Neural cell (in vitro differentiated cells): ENCODE measurements around the gene ELN. TPM values are rescaled to one million over a fixed set of nuclear protein-coding genes. Genes with fewer than 3 reads are reported as not detected.

ENCODE experiments used
- H2AFZ ChIP-seq: fragments of 200-600, 300-800 bp; sonication (generic), shearing (Covaris generic); 2 replicates; pipeline ENCODE4 v1.6.0; 2014; ENCODE audit warnings: low read depth, mild to moderate bottlenecking, antibody characterized with exemption, low read length, moderate library complexity
- H3F3A ChIP-seq: fragments of 200-600 bp; shearing (Covaris generic); 2 replicates; pipeline ENCODE4 v1.6.1; 2016; ENCODE audit warnings: mild to moderate bottlenecking, moderate library complexity, mixed read lengths, antibody characterized with exemption, low read length; ENCODE audit not compliant: insufficient read depth, poor library complexity, severe bottlenecking
- H3K27ac ChIP-seq: fragments of 200-600, 300-800 bp; sonication (generic), shearing (Covaris generic); 2 replicates; pipeline ENCODE4 v1.5.1; 2014; ENCODE audit warnings: mild to moderate bottlenecking, low read length, moderate library complexity
- H3K27me3 ChIP-seq: fragments of 300-800, 200-600 bp; sonication (generic), shearing (Covaris generic); 2 replicates; pipeline ENCODE4 v1.6.0; 2014; ENCODE audit warnings: mild to moderate bottlenecking, low read depth, low read length, moderate library complexity; ENCODE audit not compliant: insufficient read depth
- H3K36me3 ChIP-seq: fragments of 300-800, 200-600 bp; sonication (generic), shearing (Covaris generic); 2 replicates; pipeline ENCODE4 v1.5.1; 2014; ENCODE audit warnings: mild to moderate bottlenecking, antibody characterized with exemption, low read length, moderate library complexity; ENCODE audit not compliant: insufficient read depth
- H3K4me2 ChIP-seq: fragments of 300-800, 200-600 bp; sonication (generic), shearing (Covaris generic); 2 replicates; pipeline ENCODE4 v1.6.0; 2014; ENCODE audit warnings: mild to moderate bottlenecking, low read length
- H3K4me3 ChIP-seq: fragments of 300-800, 200-600 bp; sonication (generic), shearing (Covaris generic); 2 replicates; pipeline ENCODE4 v1.5.1; 2014; ENCODE audit warnings: mild to moderate bottlenecking, low read length, moderate library complexity
- H3K79me2 ChIP-seq: fragments of 200-600 bp; shearing (Covaris generic); replicated peaks from 2 replicates; pipeline ENCODE4 v1.6.0; 2014; ENCODE audit warnings: mild to moderate bottlenecking, low read length, moderate library complexity; ENCODE audit not compliant: insufficient read depth
- H3K9ac ChIP-seq: fragments of 300-800, 200-600 bp; sonication (generic), shearing (Covaris generic); 2 replicates; pipeline ENCODE4 v1.6.1; 2016; ENCODE audit warnings: mild to moderate bottlenecking, low read length, mixed read lengths
- H3K9me2 ChIP-seq: fragments of 200-600 bp; shearing (Covaris generic); 2 replicates; pipeline ENCODE4 v1.6.1; 2016; ENCODE audit warnings: mild to moderate bottlenecking, low read length, mixed read lengths; ENCODE audit not compliant: insufficient read depth
- H3K9me3 ChIP-seq: fragments of 200-600, 300-800 bp; sonication (generic), shearing (Covaris generic); 2 replicates; pipeline ENCODE4 v1.6.1; 2016; ENCODE audit warnings: mild to moderate bottlenecking, mixed run types, low read length, moderate library complexity, mixed read lengths
- H4K20me1 ChIP-seq: fragments of 200-600 bp; shearing (Covaris generic); 2 replicates; pipeline ENCODE4 v1.6.1; 2016; ENCODE audit warnings: mild to moderate bottlenecking, mixed run types; ENCODE audit not compliant: insufficient read depth
- EP300 ChIP-seq: fragments of 450-650 bp; conservative IDR thresholded peaks from 2 replicates; pipeline ENCODE4 v1.6.1; 2014; ENCODE audit warnings: antibody characterized with exemption, mild to moderate bottlenecking, moderate library complexity; ENCODE audit not compliant: poor library complexity, severe bottlenecking
- EZH2 ChIP-seq: fragments of 200-600, 300-800 bp; shearing (Covaris generic), sonication (generic); IDR thresholded peaks from 2 replicates; pipeline ENCODE4 v1.6.1; 2014; ENCODE audit warnings: antibody characterized with exemption, low read length, borderline replicate concordance, mild to moderate bottlenecking; ENCODE audit not compliant: insufficient read depth, poor library complexity, severe bottlenecking
- POLR2AphosphoS5 ChIP-seq: IDR thresholded peaks from 2 replicates; pipeline ENCODE4 v1.6.1; 2012
- RAD21 ChIP-seq: fragments of 450-650 bp; conservative IDR thresholded peaks from 2 replicates; pipeline ENCODE4 v1.6.1; 2014; ENCODE audit warnings: antibody characterized with exemption, mild to moderate bottlenecking, moderate library complexity
- REST ChIP-seq: IDR thresholded peaks from 2 replicates; pipeline ENCODE4 v1.6.1; 2012; ENCODE audit warnings: borderline replicate concordance
- SMC3 ChIP-seq: fragments of 450-650 bp; conservative IDR thresholded peaks from 2 replicates; pipeline ENCODE4 v1.6.1; 2014; ENCODE audit warnings: antibody characterized with exemption, mild to moderate bottlenecking, moderate library complexity; ENCODE audit not compliant: poor library complexity
- TAF1 ChIP-seq: IDR thresholded peaks from 2 replicates; pipeline ENCODE4 v1.6.1; 2012; ENCODE audit warnings: low read depth
- polyA plus RNA-seq: library from polyadenylated mRNA; depleted of rRNA; stranded (reverse); fragments of >200 nt; gene quantifications from 2 replicates; pipeline ENCODE4 v1.2.3, GENCODE V29; 2014
- TF ChIP-seq, protein P1 (sequence below): fragments of 450-650 bp; IDR thresholded peaks from 2 replicates; pipeline ENCODE4 v1.5.1; 2014; ENCODE audit warnings: antibody characterized with exemption, mild to moderate bottlenecking, moderate library complexity; ENCODE audit not compliant: poor library complexity, severe bottlenecking

ELN gene
- polyA plus RNA-seq, 1 donor from 2014 or later, result not detected

- Histone ChIP-seq H3F3A (no peaks in the 10 kb centered on the region), H3K4me3 (no peak overlapping the region), H3K9me2 (no peaks in the 10 kb centered on the region), H3K27me3 (no peaks in the 10 kb centered on the region), H3K36me3 (no peaks in the 10 kb centered on the region), H4K20me1 (no peaks in the 10 kb centered on the region), H3K9ac (no peak overlapping the region), H3K79me2 (no peaks in the 10 kb centered on the region), H3K9me3 (no peaks in the 10 kb centered on the region), H3K4me2 (no peak overlapping the region), H2AFZ (no peak overlapping the region), H3K27ac (no peak overlapping the region)
- no peak for TF ChIP-seq EP300
Measured at GRCh38 chr7:74040101-74040790, 12.3 kb downstream of the ELN start.

DNA sequence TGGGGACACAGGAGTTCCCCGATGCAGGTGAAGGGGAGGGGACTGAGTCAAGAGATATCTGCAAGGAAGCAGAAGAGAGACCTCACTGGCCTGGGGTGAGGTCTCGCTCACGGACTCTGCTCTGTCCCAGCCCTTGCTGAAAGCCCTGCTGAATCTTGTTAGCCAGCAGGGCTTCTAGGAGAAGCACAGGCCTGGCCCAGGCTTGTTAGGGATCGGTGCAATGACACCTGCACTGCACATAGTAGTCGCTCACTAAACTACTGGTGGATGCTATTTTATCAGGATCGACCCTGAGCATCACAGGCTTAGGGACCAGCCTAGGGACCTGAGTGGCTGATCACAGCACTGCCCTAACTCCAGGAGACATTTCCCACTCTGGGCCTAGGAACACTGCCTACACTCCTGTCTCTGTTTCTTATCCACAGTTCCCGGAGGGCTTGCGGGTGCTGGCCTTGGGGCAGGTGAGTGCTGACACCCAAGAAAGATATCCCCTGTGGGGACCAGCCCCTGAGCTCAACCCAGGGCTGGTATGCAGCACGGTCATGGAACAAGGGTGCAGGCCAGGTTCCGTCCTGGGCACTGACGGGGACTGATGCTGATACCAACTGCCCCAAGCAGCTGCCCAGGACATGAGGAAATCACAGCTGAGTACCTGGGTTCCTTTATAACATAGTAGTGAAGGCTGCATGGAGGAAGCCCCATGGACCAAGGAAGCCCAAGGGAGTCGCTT lies 13.0 kb downstream of the ELN start:
- Histone ChIP-seq H3K79me2 (no peaks in the 10 kb centered on the region), H3K27ac (no peak overlapping the region), H3F3A (no peaks in the 10 kb centered on the region), H3K9me2 (no peaks in the 10 kb centered on the region), H3K9me3 (no peaks in the 10 kb centered on the region), H2AFZ (no peak overlapping the region), H3K4me2 (no peak overlapping the region), H4K20me1 (no peaks in the 10 kb centered on the region), H3K9ac (no peak overlapping the region), H3K4me3 (no peak overlapping the region), H3K27me3 (no peaks in the 10 kb centered on the region), H3K36me3 (no peaks in the 10 kb centered on the region)
- TF ChIP-seq REST (no peak), RAD21 (no peak), SMC3 (no peak), EP300 (no peak), EZH2 (no peak), POLR2AphosphoS5 (no peak), TAF1 (no peak)
- TF ChIP-seq, protein P1, sequence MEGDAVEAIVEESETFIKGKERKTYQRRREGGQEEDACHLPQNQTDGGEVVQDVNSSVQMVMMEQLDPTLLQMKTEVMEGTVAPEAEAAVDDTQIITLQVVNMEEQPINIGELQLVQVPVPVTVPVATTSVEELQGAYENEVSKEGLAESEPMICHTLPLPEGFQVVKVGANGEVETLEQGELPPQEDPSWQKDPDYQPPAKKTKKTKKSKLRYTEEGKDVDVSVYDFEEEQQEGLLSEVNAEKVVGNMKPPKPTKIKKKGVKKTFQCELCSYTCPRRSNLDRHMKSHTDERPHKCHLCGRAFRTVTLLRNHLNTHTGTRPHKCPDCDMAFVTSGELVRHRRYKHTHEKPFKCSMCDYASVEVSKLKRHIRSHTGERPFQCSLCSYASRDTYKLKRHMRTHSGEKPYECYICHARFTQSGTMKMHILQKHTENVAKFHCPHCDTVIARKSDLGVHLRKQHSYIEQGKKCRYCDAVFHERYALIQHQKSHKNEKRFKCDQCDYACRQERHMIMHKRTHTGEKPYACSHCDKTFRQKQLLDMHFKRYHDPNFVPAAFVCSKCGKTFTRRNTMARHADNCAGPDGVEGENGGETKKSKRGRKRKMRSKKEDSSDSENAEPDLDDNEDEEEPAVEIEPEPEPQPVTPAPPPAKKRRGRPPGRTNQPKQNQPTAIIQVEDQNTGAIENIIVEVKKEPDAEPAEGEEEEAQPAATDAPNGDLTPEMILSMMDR, result no peak
